ENCODE measurements around the gene SNX8. TPM values are rescaled to one million over a fixed set of nuclear protein-coding genes. Genes with fewer than 3 reads are reported as not detected.
"Not testable (repeated sequence)": the region's sequence is repeated elsewhere in the genome, so short reads cannot be mapped to it uniquely, and the experiment has no call there.

Gene SNX8
- total RNA-seq, 4 donors from 2014 or later = 6.4 to 28.1 (median 24.8) TPM

GRCh38 chr7:2269991-2270460, 44.2 kb downstream of the SNX8 start:
- in situ Hi-C loops (cut with MboI; ENCODE audit: low sequenced_read_pairs in 4 of 4) = no loop called here
- no peaks in the 10 kb centered on the region for H3K27me3 ChIP-seq
- no peaks in the 10 kb centered on the region for H3K36me3 ChIP-seq
- intact Hi-C loops (cut with DNase I; ENCODE audit: low total_unique reads) = no loop called here
- ATAC-seq = no peak
- H3K4me3 ChIP-seq = no peak overlapping the region
- H3K27ac ChIP-seq = peak overlapping the region in 1 of 4 donors; percentile 5
- TF ChIP-seq POLR2A (IDR thresholded peaks at IDR 0.05) = no peak
- TF ChIP-seq, protein P1, sequence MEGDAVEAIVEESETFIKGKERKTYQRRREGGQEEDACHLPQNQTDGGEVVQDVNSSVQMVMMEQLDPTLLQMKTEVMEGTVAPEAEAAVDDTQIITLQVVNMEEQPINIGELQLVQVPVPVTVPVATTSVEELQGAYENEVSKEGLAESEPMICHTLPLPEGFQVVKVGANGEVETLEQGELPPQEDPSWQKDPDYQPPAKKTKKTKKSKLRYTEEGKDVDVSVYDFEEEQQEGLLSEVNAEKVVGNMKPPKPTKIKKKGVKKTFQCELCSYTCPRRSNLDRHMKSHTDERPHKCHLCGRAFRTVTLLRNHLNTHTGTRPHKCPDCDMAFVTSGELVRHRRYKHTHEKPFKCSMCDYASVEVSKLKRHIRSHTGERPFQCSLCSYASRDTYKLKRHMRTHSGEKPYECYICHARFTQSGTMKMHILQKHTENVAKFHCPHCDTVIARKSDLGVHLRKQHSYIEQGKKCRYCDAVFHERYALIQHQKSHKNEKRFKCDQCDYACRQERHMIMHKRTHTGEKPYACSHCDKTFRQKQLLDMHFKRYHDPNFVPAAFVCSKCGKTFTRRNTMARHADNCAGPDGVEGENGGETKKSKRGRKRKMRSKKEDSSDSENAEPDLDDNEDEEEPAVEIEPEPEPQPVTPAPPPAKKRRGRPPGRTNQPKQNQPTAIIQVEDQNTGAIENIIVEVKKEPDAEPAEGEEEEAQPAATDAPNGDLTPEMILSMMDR (IDR thresholded peaks at IDR 0.05 in 4 of 5, conservative IDR thresholded peaks at IDR 0.05 in 1 of 5) = no peak
- no peaks in the 10 kb centered on the region for H3K4me1 ChIP-seq
- no peaks in the 10 kb centered on the region for H3K9me3 ChIP-seq
- DNase-seq = no peak

DNA sequence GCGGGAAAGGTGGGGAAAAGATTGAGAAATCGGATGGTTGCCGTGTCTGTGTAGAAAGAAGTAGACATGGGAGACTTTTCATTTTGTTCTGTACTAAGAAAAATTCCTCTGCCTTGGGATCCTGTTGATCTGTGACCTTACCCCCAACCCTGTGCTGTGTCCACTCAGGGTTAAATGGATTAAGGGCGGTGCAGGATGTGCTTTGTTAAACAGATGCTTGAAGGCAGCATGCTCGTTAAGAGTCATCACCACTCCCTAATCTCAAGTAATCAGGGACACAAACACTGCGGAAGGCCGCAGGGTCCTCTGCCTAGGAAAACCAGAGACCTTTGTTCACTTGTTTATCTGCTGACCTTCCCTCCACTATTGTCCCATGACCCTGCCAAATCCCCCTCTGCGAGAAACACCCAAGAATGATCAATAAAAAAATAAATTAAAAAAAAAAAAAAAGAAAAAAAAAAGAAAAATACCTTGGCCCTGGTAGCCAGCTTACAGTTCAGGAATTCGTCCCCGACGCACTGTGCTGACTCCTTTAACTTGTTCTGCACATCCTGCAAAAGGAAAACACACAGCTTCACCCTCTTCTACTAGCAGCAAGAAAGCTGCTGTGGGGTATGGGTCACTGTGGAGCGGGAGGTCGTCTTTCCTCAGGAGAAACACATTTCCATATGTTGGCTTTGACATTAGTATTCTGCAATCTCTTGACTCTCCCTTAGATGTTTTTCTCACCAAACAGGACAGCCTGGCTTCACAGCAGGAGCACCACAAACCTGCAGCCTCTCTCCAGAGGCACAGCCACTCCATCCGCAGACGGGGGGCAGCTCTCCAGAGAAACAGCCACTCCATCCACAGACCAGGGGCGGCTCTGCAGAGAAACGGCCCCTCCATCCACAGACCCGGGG, 44.9 kb downstream of the SNX8 start:
- H3K36me3 ChIP-seq; DNase-seq; ATAC-seq; intact Hi-C loops (cut with DNase I; ENCODE audit: low total_unique reads); H3K4me3 ChIP-seq; H3K27me3 ChIP-seq; H3K4me1 ChIP-seq; H3K9me3 ChIP-seq; in situ Hi-C loops (cut with MboI; ENCODE audit: low sequenced_read_pairs in 4 of 4): not testable (repeated sequence)
- peak overlapping the region in 1 of 4 donors; percentile 5 for H3K27ac ChIP-seq

DNA sequence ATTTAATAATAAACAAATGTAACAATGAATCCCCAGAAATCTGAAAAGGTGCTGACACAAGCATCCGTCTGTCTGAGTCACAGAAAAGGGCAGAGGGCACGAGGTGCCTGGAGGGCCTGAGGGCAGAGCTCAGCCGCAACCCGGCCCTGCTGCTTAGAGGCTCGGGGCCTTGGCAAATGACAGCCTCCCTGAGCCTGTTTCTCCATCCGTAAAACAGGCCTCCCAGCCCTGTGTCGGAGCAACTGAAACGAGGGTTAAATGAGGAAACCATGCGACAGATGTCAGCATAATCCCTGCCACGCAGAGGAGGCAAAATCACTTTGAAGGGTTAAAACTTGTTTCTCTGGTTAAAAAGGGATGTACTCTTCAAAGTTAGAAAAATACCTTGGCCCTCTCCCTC, 47.3 kb downstream of the SNX8 start:
- Histone ChIP-seq H3K36me3 (peaks cover 0 to 18% of the 10 kb centered on the region in 2 donors), H3K4me3 (no peak overlapping the region), H3K27ac (no peak overlapping the region), H3K27me3 (no peaks in the 10 kb centered on the region), H3K9me3 (no peaks in the 10 kb centered on the region), H3K4me1 (no peaks in the 10 kb centered on the region)
- DNase-seq (no peak), ATAC-seq (no peak)
- in situ Hi-C loops (cut with MboI; ENCODE audit: low sequenced_read_pairs in 4 of 4) = no loop called here
- intact Hi-C loops (cut with DNase I; ENCODE audit: low total_unique reads) = no loop called here
- no peak for TF ChIP-seq POLR2A (IDR thresholded peaks at IDR 0.05)

GRCh38 chr7:2264158-2264557, 50.1 kb downstream of the SNX8 start:
- Histone ChIP-seq H3K27ac (no peak overlapping the region), H3K36me3 (peaks cover 0 to 18% of the 10 kb centered on the region in 2 donors), H3K27me3 (no peaks in the 10 kb centered on the region), H3K4me1 (no peaks in the 10 kb centered on the region), H3K4me3 (no peak overlapping the region), H3K9me3 (no peaks in the 10 kb centered on the region)
- intact Hi-C loops (cut with DNase I; ENCODE audit: low total_unique reads) = no loop called here
- in situ Hi-C loops (cut with MboI; ENCODE audit: low sequenced_read_pairs in 4 of 4) = no loop called here
- TF ChIP-seq, protein P1 (IDR thresholded peaks at IDR 0.05 in 4 of 5, conservative IDR thresholded peaks at IDR 0.05 in 1 of 5) = no peak
- TF ChIP-seq POLR2A (IDR thresholded peaks at IDR 0.05) = no peak
- ATAC-seq (no peak), DNase-seq (no peak)

- in situ Hi-C loops (cut with MboI; ENCODE audit: low sequenced_read_pairs in 4 of 4) = no loop called here
- H3K27ac ChIP-seq = no peak overlapping the region
- DNase-seq = no peak
- H3K9me3 ChIP-seq = no peaks in the 10 kb centered on the region
- no peaks in the 10 kb centered on the region for H3K4me1 ChIP-seq
- no peak for TF ChIP-seq POLR2A (IDR thresholded peaks at IDR 0.05)
- TF ChIP-seq, protein P1 (IDR thresholded peaks at IDR 0.05 in 4 of 5, conservative IDR thresholded peaks at IDR 0.05 in 1 of 5) = no peak
- ATAC-seq = no peak
- H3K27me3 ChIP-seq = no peaks in the 10 kb centered on the region
- intact Hi-C loops (cut with DNase I; ENCODE audit: low total_unique reads) = no loop called here
- H3K36me3 ChIP-seq = peaks cover 0 to 18% of the 10 kb centered on the region in 2 donors
- H3K4me3 ChIP-seq = no peak overlapping the region
Observed at GRCh38 chr7:2263176-2263575, 51.1 kb downstream of the SNX8 start.
